HUES6 (cell line): Measurements from ENCODE around the gene ACSS3.
"Not testable (repeated sequence)": the region's sequence is repeated elsewhere in the genome, so short reads cannot be mapped to it uniquely, and the experiment has no call there.

Experiments
- H3K27ac ChIP-seq: 2 replicates; pipeline ENCODE4 v1.7.0; 2013; ENCODE audit warnings: low read depth, mild to moderate bottlenecking, low read length, inconsistent platforms
- H3K27me3 ChIP-seq: 2 replicates; pipeline ENCODE4 v1.6.1; 2013; ENCODE audit warnings: low read length; ENCODE audit not compliant: control insufficient read depth, insufficient read depth
- H3K36me3 ChIP-seq: 2 replicates; pipeline ENCODE4 v1.6.1; 2013; ENCODE audit warnings: low read length; ENCODE audit not compliant: control insufficient read depth, insufficient read depth
- H3K4me1 ChIP-seq: 2 replicates; pipeline ENCODE4 v1.6.1; 2013; ENCODE audit warnings: low read length; ENCODE audit not compliant: control insufficient read depth, insufficient read depth
- H3K4me3 ChIP-seq: 2 replicates; pipeline ENCODE4 v1.5.1; 2013; ENCODE audit warnings: low read depth, low read length
- H3K9ac ChIP-seq: one replicate; pipeline ENCODE4 v1.6.1; 2013; ENCODE audit warnings: mild to moderate bottlenecking, low read length
- H3K9me3 ChIP-seq: 2 replicates; pipeline ENCODE4 v1.6.1; 2013; ENCODE audit warnings: low read depth, low read length; ENCODE audit not compliant: control insufficient read depth, insufficient read depth

Gene ACSS3

DNA sequence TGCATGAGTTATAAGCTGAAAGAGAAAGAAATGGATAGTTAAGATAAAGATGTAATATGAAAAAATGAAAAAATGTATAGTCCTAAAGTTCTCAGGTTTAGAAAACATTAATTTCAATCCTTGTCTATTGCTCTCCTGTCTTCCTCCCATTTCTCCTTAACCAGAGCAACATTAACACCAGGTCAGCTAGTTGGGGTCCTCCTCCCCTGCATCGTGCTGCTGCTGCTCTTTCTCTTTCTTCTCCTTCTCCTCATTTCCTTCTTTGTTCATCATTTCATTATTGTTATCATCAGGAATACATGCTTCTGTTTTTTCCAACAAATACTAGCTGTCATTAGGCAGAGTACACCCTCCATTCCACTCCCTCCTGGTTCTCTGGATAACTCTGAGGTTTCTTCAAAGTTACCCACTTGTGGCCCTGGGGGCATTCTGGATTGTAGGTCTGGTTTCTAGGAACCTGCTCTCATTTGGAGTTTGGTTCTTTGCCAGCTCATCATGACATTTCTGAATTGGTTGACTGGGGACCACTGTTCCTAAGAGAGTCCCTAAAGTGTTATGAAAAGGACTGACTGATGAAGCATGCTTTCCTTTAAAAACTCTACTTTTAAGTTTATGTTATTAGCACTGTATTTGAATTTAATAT, 17.0 kb downstream of the ACSS3 start:
- Histone ChIP-seq H3K4me3 (no peak overlapping the region), H3K36me3 (no peaks in the 10 kb centered on the region), H3K4me1 (peaks cover 15% of the 10 kb centered on the region), H3K27ac (no peak overlapping the region), H3K27me3 (no peaks in the 10 kb centered on the region), H3K9me3 (no peaks in the 10 kb centered on the region), H3K9ac (no peak overlapping the region)

DNA sequence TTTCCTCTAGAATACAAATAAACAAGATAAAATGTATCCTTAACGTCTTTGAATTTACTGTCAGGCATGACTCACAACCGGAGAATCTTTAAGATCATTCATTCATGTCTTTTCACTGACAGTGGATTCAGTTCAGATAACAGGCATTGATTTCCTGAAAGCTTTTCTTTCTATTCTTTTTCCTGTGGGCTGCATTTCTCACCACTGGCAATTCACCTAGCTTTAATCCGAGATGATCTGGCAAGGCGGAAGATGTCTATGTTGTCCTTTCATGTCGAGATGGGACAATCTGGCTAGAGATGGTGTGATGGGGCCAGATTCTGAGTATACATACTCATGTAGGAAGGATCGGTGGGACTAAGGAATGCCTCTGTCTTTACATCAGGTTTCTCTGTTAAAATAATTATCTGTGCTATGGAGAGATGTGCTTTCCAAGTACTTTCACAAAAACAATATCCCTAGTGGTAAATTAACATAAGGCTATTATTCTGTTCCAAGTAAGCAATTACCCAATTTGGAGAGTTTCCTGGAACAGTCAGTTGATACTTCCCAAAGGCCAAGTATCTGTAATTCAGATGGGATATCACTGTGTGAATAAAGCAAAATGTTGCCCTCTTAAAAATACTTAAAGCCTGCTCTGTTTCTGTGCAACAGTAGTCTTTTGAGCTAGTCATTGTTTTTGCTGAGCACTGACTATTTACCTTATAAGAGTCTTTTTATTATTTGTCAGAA, 17.8 kb downstream of the ACSS3 start:
- Histone ChIP-seq H3K27ac (no peak overlapping the region; the same call in 1 of the 2 replicates), H3K4me3 (no peak overlapping the region), H3K9me3 (no peaks in the 10 kb centered on the region), H3K27me3 (no peaks in the 10 kb centered on the region), H3K9ac (no peak overlapping the region), H3K4me1 (peaks cover 12% of the 10 kb centered on the region), H3K36me3 (no peaks in the 10 kb centered on the region)

DNA sequence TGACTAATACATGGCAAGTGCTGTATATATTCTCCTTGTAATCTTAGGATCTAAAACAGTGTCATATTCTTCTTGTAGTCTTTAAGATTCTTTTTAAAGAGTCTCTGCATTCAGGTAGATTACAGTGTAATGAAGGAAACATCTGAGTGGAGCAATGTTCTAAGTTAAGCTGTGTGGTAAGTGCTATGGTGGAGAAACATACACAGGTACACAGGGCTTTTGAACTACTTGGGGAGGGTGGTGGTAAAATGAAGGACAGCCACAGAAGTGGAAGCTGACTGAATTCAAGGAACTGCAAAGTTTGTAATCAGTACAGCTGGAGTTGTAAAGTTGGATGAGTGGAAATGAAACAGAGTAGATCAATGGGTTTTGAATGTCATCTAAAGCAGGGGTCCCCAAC, 27.8 kb downstream of the ACSS3 start:
- Histone ChIP-seq H3K4me1 (peaks cover 6% of the 10 kb centered on the region; the same call in 1 of the 2 replicates), H3K9ac (no peak overlapping the region), H3K4me3 (no peak overlapping the region), H3K9me3 (no peaks in the 10 kb centered on the region), H3K27me3 (no peaks in the 10 kb centered on the region), H3K27ac (no peak overlapping the region), H3K36me3 (peaks cover 7% of the 10 kb centered on the region)

DNA sequence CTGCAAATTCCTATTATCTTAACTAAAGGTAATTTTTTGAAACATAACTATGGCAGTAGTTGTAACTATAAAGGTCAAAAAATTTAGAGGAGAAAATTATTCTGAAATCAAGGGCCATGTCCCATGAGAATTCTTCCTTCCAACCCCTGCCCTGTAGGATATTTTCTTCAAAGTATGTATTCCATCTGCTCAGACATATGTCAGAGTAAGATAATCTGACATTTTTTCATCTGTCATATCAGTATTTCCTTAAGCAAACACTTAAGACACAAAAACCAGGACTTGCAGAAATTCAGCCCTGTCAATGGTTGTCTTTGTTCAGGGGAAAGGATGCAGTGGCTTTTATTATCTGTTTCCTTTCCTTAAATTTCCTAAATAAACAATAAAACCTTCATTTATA, 36.3 kb downstream of the ACSS3 start:
- Histone ChIP-seq H3K4me1 (no peaks in the 10 kb centered on the region), H3K4me3 (no peak overlapping the region), H3K27ac (no peak overlapping the region), H3K36me3 (peaks cover 13% of the 10 kb centered on the region), H3K9ac (no peak overlapping the region), H3K27me3 (no peaks in the 10 kb centered on the region), H3K9me3 (no peaks in the 10 kb centered on the region)

DNA sequence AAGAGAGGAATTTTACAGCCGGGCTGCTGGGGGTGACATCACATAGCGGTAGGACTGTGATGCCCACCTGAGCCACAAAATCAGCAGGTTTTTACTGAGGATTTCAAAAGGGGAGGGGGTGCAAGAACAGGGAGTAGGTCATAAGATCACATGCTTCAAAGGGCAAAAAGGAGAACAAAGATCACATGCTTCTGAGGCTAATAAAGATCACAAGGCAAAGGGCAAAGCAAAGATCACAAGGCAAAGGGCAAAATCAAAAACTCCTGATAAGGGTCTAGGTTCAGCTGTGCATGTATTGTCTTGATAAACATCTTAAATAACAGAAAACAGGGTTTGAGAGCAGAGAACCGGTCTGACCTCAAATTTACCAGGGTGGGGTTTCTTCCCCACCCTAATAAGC, 41.2 kb downstream of the ACSS3 start:
- H3K9me3 ChIP-seq, H3K4me3 ChIP-seq, H3K9ac ChIP-seq, H3K36me3 ChIP-seq, H3K27me3 ChIP-seq, H3K4me1 ChIP-seq, H3K27ac ChIP-seq: not testable (repeated sequence)

DNA sequence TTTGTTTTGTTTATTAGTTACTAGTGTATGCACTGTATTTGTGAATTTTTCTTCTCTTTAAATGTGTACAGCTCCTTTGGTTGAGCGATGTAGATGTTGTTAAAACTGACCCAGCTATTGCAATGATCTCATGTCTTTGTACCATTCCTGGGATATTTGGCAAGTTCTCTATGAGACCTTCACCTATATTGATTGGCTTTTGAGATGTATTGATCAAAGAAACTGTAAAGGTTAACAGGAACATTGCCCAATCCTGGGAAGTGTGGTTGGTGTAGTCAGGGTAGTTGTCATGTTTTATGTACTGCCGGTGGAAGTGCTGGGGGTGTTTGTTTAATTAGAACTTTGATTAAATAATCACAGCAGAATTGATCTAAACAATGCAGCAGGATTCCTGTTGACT, 43.1 kb downstream of the ACSS3 start:
- Histone ChIP-seq H3K9me3 (peaks cover 3% of the 10 kb centered on the region; the same call in 1 of the 2 replicates), H3K4me1 (no peaks in the 10 kb centered on the region), H3K4me3 (no peak overlapping the region), H3K27me3 (no peaks in the 10 kb centered on the region), H3K27ac (no peak overlapping the region), H3K9ac (no peak overlapping the region), H3K36me3 (peaks cover 6% of the 10 kb centered on the region)

DNA sequence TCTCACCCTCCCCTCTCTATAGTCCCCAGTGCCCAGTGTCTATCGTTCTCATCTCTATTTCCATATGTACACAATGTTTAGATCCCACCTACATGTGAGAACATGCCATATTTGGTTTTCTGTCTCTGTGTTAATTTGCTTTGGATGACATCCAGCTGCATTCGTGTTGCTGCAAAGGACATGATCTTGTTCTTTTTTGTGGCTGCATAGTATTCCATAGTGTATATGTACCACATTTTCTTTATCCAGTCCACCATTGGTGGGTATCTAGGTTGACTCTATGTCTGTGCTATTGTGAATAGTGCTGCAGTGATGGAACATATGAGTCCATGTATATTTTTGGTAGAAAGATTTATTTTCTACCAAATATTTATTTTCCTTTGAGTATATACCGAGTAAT, 45.7 kb downstream of the ACSS3 start:
- Histone ChIP-seq H3K4me1 (no peaks in the 10 kb centered on the region), H3K36me3 (no peaks in the 10 kb centered on the region; the same call in 1 of the 2 replicates), H3K27me3 (no peaks in the 10 kb centered on the region), H3K4me3 (no peak overlapping the region), H3K9ac (no peak overlapping the region), H3K9me3 (peaks cover 3% of the 10 kb centered on the region; the same call in 1 of the 2 replicates), H3K27ac (no peak overlapping the region)

DNA sequence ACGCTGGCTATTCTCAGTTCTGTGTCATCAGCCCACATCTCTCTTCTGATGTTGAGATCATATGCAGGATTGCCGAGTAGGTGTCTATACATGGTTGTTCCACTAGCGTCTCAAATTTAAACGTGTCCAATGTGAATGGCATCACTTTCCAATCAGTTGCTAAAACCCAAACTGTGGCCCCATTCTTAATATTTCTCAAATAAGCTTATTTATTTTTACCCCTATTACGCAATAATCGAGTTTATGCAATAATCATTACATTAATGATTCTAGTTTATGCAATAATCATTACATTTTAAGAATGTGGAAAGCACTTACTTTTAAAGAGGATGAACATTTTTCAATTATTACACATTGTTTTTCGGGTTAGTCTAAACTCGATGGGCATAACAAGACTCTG, 47.8 kb downstream of the ACSS3 start:
- Histone ChIP-seq H3K9ac (no peak overlapping the region), H3K27me3 (no peaks in the 10 kb centered on the region), H3K27ac (no peak overlapping the region), H3K4me1 (no peaks in the 10 kb centered on the region), H3K4me3 (no peak overlapping the region), H3K9me3 (peaks cover 3% of the 10 kb centered on the region; the same call in 1 of the 2 replicates), H3K36me3 (no peaks in the 10 kb centered on the region)

DNA sequence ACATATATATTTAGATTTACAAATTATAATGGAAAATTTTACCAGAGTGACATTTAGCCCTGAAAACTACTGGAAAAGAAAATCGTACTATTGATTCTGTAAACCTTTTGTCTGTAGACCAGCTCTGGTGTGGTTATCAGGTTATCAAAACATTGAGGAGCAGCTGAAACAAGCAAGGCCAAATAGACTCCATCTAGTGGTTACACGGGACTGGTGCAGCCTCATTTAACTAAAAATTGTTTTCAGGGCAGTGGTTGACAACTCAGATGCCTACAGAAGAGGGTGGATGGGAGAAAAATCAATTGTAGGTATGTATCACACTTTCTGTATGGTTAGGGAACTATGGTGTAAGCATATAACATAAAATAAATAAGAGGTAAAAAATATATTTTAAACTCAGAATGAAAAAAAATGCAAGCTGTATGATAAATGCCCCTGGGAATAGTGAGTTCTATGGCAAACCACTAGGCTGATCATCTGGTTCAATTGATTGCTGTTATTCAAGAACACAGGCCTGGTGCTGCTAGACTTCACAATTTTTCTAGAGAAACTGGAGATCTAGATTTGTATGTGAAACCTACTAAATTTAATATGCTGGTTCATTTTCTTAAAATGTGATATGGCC, 51.2 kb downstream of the ACSS3 start:
- Histone ChIP-seq H3K27ac (no peak overlapping the region), H3K36me3 (no peaks in the 10 kb centered on the region), H3K9me3 (no peaks in the 10 kb centered on the region), H3K27me3 (no peaks in the 10 kb centered on the region), H3K4me3 (no peak overlapping the region), H3K9ac (no peak overlapping the region), H3K4me1 (no peaks in the 10 kb centered on the region)

DNA sequence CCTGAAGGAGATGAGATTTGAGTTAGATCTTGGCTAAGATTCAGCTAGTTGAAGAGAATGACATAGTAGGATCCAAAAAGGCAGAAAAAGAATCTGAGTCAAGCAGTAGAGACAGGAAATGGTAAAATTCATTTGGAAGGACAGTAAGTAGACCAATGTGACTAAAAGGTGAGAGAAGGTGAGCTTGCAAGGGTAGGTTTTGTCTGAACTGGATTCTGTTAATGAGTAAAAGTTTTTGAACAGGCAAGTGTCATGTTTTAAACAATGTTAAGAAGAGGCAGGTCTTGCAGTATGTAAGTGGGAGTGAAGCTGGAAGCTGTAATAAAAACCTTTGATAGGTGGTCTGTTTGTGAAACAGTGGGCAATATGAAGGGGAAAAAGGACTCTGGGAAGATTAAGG, 58.6 kb downstream of the ACSS3 start:
- Histone ChIP-seq H3K4me1 (no peaks in the 10 kb centered on the region; the same call in 1 of the 2 replicates), H3K9me3 (no peaks in the 10 kb centered on the region), H3K36me3 (no peaks in the 10 kb centered on the region), H3K4me3 (no peak overlapping the region), H3K27ac (no peak overlapping the region), H3K27me3 (no peaks in the 10 kb centered on the region), H3K9ac (no peak overlapping the region)

DNA sequence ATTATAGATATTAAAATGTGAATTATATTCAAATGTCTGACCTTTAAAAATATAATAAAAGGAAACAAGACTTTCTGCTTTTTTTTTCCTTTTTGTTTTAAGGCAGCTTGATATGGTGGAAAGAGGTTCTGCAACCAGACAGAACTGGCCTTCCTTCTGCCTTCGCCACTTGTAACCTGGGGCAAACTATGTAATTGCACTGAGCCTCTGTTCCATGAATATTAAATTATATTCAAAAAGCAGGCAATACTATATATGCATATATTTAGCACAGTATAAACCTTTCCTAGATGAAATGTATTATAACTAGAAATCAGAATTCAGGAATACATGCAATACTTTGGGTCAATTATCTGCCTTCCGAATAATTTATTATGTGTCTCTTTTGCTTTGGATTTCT, 59.9 kb downstream of the ACSS3 start:
- Histone ChIP-seq H3K27me3 (no peaks in the 10 kb centered on the region), H3K4me3 (no peak overlapping the region), H3K4me1 (no peaks in the 10 kb centered on the region; the same call in 1 of the 2 replicates), H3K9me3 (no peaks in the 10 kb centered on the region), H3K27ac (no peak overlapping the region), H3K36me3 (no peaks in the 10 kb centered on the region), H3K9ac (no peak overlapping the region)
